Hindlimb muscle (tissue), 1 donor: ENCODE results near the gene MYOG. TPM values are rescaled to one million over a fixed set of nuclear protein-coding genes. Genes with fewer than 3 reads are reported as not detected.

ENCODE experiments used
- DNase-seq: peaks from one replicate; pipeline ENCODE4 v3.0.0-alpha.2; 2013
- polyA plus RNA-seq: library from polyadenylated mRNA; unstranded; fragments of 120-200 nt; gene quantifications from one replicate; pipeline ENCODE4 v1.2.1, GENCODE V29; 2013; ENCODE audit not compliant: insufficient read length

MYOG gene
- polyA plus RNA-seq, 1 donor: 562 TPM

DNA sequence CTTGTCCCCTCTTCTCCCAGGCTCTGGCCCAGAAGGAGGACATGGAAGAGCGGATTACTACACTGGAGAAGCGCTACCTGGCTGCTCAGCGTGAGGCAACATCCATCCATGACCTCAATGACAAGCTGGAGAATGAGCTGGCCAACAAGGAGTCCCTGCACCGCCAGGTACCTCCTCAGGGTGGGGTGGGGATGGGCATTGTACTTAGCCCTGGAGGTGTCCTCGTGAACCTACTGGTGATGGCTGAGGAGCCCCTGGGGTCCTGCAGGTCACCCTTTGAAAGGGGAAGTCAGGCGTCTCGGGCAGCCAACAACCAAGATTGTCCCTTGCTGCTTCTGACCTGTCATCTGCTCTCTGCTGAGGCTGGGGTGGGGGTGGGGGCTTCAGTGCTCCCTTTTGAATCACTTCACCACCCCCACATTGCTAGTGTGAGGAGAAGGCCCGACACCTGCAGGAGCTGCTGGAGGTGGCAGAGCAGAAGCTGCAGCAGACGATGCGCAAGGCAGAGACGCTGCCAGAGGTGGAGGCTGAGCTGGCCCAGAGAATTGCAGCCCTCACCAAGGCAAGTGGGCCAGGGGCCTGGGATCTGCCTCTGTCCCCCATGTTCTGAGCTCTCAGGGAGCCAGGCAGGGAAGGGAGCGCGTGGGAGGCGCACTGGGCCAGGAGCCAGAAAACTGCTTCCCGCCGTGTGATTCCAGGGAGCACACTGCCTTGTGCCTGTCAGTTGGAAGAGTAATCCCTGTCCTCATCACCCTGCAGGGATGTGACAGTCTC is 39.8 kb downstream of the MYOG start:
- no peak for DNase-seq

DNA sequence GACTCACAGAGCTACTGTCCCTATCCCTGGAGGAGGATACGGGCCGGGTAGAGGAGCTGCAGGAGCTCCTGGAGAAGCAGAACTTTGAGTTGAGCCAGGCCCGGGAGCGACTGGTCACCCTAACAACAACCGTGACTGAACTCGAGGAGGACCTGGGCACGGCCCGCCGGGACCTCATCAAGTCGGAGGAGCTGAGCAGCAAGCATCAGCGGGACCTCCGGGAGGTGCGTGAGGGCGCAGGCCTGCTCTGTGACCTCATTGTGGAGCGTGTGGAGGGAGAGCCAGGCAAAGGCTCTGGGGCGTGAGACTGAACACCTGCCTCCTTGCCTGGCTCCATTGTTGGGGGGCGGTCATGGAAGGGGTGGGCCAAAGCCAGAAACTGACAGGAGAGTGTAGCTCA is 40.5 kb downstream of the MYOG start:
- no peak for DNase-seq

DNA sequence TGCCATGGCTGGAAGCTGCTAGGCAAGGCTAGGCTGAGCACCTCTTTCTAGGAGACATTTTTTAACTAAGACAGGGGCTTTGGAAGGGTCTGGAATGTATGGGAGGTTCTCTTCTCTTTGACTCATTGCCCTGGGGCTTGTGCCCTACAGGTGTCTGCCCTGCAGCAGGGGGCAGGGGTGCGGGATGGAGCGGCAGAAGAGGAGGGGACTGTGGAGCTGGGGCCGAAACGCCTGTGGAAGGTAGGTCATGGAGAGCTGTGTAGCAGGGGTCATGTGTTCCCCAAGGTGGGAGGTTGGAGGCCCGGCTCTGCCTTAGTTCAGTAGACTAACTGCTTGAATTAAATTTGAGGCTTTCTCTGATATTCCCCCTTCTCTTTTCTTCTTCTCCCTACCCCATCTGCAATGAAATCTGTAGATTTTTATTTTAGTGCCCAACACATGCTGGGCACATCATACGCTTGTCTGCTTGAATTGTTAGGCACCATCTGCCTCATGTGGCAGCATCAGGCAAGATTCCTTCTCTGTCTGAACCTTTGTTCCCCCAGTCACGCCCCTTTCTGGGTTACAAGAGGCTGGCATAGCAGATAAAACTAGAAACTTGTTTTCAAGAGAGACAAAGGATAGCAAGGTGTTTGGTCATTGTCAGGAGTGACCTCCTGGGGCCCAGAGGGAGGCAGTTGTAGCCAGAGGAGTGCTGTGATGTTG is 41.1 kb downstream of the MYOG start:
- DNase-seq: no peak

DNA sequence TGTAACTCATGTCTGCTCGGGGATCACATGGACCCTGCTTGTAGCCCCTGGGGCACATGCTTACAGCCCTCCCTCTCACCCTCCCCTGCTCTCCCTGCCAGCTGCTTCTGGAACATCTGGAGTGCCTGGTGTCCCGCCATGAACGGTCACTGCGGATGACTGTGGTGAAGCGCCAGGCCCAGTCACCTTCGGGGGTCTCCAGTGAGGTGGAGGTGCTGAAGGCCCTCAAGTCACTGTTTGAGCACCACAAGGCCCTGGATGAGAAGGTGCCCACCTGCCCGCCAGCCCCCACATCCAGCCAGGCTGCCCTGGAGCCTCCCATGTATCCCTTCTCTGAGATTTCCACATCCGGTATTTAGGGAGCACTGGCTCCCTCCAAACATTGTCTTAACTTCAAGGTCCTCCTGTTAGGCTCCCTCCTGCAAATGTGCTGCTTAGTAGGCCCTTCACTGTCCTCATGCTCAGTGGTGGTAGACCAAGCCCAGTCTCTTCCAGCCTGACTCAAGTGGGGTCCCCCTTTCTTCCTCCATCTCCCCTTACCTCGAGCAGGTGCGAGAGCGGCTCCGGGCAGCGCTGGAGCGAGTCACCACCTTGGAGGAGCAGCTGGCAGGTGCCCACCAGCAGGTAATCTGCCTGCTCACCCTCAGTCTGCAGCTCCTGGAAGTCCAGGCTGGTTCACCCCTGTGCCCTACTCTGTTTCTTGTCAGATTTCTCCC is 41.8 kb downstream of the MYOG start:
- no peak for DNase-seq

DNA sequence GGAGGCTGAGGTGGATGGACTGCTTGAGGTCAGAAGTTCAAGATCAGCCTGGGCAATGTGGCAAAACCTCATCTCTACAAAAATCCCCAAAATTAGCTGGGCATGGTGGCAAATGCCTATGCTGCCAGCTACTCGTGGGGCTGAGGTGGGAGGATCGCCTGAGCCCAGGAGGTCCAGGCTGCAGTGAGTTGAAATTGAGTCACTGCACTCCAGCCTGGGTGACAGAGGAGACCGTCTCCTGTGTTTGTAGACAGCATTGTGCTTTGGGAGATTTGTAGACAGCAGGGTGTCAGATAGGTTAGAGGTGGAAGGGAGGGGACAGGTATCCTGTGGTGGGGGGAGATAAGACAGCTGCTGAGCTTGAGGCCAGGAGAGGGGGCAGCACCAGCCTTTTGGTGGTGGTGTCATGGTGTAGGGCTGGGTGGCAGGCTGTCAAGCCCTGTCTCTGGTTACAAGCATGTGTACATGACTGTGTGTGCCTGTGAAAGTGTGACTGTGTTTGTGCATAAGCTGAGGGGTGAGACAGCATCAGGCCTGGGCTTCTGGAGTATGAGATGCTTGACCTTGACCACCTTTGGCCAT is 44.4 kb downstream of the MYOG start:
- no peak for DNase-seq

DNA sequence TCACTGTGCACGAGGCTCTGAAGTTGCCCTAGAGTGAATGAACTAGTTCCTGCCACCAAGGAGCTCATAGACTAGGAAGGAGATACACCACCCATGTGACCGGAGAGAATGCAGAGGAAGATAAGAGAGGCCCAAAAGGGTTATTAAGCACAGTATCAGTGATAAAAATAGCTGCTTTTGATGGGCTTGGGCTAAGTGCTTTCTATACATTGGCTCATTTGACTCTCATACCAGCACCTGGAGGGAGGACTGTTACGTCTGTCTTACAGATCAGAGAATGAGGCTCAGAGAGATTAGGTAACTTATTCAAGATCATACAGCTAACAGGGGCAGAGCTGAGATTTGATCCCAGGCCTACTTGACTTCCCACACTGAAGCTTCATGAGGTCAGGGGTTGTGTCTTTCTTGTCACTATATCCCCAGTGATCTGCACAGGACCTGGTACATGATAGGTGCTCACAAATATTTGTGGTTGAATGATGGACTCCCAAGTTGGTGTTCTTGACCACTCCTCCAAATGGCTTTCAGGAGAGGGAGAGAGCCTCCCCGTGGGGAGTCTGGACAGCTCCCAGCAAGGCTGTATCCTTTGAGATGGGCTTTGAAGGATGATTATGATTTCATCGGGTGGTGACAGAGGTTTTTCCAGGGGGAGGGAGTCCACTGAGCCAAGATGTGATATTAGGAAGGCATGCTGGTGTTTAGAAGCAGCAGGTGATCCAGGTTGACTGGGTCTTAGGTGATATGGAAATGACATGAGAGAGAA is 45.1 kb downstream of the MYOG start:
- no peak for DNase-seq

DNA sequence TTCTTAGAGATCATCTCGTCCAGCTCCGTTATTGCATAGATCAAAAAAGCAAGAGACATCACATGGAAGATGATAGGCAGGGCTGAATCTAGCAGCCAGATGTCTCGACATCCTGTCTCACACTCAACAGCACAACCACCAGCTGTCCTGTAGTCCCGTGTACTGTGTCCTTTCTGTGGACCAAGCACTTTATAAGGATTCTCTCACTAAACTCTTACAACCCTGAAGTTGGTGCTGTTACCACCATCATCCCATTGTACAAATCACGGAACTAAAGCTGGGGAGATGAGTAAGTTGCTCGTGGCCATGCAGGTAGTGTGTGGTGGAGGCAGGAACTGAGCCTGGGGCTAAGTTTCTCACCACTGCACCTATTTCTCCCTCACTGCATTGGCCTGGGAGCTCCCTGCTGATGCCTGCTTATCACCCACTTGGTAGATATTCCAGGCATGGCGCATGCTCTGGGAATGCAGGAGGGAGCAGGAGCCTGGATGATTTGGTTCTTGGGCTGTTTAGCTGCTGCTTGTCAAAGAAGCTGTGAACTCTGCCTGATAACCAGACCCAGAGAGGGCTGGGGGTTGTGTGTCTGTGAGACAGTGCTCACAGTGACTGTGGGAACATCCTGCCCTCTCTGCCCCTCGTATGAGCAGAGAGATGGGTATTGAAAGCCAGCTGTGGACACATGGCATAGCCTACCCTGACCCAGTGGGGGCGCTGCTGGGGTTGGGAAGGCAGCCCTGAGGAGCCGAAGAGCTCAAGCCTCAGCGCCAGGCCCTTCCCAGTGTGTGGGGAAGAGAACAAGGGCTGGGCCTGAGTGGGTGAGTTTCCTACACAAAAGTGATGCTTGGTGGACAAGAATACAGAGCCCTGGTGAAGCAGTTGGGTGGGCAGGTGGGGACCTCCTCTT is 46.0 kb downstream of the MYOG start:
- no peak for DNase-seq

DNA sequence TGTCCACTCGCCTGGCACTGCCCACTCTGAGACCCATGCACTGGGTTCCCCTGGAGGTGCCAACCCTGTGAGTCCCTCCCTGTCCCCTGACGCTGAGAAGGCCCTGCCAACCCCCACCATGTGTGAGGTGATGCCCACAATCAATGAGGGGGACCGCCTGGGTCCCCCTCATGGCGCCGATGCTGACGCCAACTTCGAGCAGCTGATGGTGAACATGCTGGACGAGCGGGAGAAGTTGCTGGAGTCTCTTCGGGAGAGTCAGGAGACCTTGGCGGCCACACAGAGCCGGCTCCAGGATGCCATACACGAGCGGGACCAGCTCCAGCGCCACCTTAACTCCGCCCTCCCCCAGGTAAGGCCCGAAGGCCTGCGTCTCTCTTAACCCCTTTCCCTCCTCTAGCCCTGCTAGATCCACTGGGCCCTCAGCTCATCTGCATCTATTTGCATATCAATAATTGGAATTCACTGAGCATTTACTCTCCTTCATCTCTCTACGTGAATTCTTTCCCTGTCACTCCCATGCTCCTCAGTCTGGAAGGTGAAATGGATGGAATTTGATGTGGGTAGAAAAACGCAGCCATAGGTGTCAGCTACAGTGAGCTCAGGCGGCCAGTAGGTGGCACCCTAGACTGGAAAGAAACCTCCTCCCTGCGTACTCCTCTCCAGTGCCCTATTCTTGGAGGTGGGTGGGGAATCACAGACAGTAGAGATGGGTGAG is 46.8 kb downstream of the MYOG start:
- peak; percentile 72 for DNase-seq

DNA sequence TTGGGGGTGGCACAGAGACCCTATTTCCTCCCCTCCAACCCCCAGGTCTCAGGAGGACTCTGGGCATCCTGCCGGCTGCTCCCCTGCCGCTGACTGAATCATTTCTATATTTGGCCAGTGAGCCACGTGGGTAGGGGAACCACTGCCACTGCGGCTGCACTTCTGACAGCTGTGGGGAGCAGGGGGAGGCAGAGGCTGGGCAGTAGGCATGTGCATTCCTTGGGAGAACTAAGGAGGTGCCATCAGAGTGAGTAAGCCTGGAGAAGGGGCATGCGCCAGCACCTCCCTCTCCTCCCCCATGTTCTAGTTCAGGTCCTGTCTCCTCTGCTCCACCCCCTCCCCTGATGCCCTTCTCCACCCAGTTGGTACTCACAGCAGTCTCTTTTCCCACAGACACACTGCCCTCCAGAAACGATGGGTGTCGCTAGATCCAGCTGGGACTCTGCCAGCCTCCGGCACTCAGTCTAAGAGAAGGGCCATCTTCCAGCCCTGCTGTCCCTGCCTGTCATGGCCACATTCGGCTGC is 47.5 kb downstream of the MYOG start:
- peak; percentile 54 for DNase-seq

DNA sequence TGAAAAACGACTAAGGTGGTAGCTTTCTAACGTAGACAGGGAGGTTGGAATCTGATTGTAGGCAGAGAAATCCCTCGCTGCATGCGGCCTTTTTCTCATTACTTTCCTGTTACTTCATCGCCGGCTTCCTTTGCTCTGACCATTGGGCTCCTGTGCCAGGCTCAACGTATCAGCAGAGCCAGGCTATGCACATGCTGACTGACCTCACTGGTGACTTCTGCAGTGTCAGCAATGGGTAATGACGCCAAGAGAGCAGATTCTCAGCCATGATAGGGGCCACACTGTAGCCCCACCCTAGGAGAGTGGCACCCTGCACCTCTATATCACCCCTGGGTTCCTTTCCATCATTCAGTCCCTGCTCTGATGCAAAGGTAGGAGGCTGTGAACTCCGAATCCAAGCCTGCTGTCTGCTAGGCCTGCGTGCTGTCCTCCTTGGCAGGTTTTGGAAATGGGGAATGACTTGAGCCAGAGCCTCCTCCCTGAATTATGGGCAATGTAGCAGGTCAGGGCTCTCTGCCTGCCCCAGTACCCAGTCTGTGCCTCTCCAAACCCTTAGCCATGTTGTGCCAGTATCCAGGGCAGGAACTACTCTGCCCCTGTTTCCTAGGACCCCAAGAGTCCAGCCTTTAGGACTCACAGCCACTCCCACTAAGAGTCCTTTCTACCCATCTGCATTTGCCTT is 48.2 kb downstream of the MYOG start:
- no peak for DNase-seq

DNA sequence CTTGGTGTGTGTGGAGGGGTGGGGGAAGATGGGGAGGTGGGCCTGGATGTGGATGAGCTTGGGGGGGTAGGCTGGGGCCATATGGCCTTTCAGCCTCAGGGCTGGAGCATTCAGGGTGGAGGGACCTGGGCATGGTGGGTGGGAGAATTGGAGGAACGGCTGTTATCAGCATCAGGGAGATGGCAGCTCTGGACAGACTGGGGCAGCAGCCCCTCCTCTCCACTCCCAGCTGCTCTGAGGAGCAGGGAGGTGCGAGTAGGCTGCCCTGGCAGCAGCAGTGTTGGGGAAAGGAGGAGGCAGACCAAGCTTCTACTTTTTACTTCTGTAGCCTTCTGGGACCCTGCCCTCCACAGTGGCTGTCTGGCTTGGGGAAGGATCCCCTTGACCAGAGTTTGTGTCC is 49.3 kb downstream of the MYOG start:
- no peak for DNase-seq

DNA sequence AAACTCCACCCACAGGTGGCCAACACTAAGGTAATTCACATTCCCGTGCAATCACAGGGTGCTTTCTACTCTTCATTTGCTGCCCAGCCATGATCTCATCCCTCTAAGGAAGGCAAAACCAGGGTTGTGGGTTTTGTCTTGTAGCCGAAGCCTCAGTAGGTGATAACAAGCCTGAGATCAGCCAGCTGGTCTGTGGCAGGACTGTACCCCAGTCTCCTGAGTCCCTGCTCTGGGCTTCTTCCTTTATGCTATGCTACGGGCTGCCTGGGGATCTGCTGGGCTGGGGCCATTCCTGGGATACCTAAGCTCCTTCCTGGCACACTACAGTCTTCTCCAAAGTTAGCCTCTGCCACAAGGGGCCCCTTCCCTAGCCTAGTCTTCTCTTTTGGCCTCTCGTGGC is 49.7 kb downstream of the MYOG start:
- DNase-seq: no peak

DNA sequence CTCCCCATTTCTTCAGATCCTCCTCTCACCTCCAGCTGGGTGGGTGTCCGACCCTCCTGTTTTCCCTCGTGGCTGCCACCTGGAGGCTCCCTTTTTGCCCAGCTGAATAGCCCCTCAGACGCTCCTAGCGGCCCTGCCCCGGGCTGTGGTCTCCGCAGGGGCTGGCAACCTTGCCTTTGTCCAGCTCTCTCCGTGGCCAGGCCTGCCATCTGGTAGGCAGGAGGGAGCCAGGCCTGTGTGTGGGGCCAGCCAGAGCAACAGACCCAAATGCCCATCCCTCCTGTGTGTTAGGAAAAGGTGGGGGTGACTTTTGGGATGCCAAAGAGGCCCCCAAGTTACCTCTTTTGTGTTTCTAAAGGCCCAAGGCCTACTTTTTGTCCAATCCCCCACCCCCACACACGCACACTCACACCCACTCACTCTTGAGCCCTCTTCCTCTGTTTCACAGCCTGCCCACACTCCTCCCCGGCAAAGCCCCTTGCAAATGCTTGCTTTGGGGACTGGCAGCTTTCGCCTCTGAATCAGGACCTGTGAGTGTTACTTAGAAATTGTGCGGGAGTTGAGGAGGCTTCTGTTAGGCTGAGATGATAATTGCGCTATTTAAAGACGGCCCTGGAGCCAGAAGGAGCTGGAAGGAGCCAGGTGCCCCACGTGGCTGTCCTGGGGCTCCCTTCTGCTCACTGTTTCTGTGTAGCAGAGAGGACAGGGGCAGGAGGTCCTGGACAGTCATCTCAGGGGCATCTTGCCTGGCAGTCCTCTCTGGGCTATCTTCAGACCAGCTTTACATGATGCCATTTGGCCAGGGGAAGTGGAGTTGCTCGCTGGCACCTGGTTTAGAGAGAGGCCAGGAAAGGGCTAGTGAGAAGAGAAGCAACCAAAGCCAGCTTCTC is 50.5 kb downstream of the MYOG start:
- DNase-seq: no peak

DNA sequence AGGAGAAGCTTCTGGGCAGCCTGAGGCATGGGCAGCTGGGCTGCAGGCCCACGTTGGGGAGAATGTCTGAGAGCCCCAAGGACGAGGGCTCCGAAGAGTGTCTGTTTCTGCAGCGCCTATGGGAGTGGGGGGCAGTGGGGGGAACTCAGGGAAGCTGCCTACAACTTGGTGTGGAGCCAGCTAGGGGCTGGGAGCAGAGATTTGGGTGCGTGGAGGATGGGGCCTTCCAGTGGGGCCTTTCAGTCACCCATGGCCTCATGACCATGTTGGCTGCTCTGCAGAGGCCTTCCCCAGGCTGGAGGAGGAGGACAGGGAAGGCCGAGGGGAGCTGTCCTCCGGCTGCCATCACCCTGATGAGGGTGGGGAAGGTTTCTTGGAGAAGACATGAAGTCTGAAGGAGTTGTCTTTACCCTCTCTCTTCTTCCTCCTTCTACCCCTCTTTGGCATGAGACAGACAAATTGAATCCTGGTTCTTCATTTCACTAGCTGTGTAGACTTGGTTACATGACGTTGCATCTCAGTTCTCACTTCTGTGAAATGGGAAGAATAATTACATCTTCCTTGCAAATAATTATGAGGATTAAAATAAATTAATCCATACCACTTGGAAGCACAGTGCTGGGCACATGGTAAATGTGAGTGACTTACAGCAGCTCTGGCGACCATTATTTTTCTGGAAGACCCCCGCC is 51.2 kb downstream of the MYOG start:
- no peak for DNase-seq

DNA sequence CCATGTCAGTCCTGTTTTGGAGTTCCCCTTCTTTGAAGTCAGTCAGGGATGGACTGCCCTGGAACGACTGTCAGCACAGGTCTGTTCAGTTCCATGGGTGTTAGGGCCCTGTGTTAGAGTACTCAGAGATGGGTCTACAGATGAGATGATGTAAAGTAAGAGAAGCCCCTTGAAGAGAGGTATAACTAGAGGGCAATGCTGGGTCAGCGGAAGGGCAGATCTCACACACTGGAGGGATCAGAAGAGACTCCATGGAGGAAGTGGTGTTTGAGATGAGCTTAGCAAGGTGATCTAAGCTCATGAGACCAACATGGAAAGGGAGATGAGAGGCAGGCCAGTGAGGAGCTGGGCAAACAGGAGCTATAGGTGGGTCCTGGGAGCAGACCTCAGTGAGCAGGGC is 51.9 kb downstream of the MYOG start:
- DNase-seq: no peak

DNA sequence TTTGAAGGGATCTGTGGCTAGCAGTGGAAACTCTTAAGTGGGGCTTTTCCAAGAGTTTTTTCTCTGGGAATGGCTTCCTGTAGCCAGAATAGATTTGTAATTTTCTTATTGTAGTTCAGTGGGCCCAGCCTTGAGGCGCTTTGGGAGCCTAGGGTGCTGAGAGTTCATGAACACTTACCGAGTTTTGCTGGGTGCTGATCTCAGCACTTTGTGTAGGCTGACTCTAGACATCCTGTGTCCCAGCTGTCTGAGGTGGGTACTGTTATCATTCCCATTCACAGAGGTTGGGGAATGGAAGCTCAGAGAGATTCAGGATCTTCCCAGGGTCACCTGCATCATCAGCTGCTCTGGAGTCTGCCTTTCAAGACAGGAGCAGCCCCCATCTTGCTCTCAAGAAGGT is 52.5 kb downstream of the MYOG start:
- DNase-seq: no peak
